H7 (cell line): ENCODE data around the gene POLR3E. TPM values are rescaled to one million over a fixed set of nuclear protein-coding genes. Genes with fewer than 3 reads are reported as not detected.

Experiments used
- DNase-seq: peaks from one replicate; pipeline ENCODE4 v3.0.0; 2012
- H3K27me3 ChIP-seq: 2 replicates; pipeline ENCODE4 v1.6.0; 2011; ENCODE audit warnings: mild to moderate bottlenecking, low read length; ENCODE audit not compliant: control insufficient read depth, insufficient read depth
- H3K36me3 ChIP-seq: replicated peaks from 2 replicates; pipeline ENCODE4 v1.5.1; 2011; ENCODE audit warnings: low read length; ENCODE audit not compliant: control insufficient read depth, insufficient read depth
- H3K4me3 ChIP-seq: 2 replicates; pipeline ENCODE4 v1.5.1; 2011; ENCODE audit warnings: low read depth, mild to moderate bottlenecking, control low read depth, low read length, moderate library complexity; ENCODE audit not compliant: insufficient read depth
- total RNA-seq: library from RNA; depleted of rRNA; stranded (reverse); fragments of >200 nt; shearing (Covaris generic); gene quantifications from 2 replicates; pipeline ENCODE4 v1.2.3, GENCODE V29; 2014

POLR3E gene
- total RNA-seq, 1 experiment from 2014 or later = 91.5 TPM

GRCh38 chr16:22274916-22275315, 22.3 kb upstream of the POLR3E start:
- no peak for DNase-seq
- peaks cover 10% of the 10 kb centered on the region for H3K36me3 ChIP-seq
- H3K27me3 ChIP-seq = no peaks in the 10 kb centered on the region
- H3K4me3 ChIP-seq = no peak overlapping the region

DNA sequence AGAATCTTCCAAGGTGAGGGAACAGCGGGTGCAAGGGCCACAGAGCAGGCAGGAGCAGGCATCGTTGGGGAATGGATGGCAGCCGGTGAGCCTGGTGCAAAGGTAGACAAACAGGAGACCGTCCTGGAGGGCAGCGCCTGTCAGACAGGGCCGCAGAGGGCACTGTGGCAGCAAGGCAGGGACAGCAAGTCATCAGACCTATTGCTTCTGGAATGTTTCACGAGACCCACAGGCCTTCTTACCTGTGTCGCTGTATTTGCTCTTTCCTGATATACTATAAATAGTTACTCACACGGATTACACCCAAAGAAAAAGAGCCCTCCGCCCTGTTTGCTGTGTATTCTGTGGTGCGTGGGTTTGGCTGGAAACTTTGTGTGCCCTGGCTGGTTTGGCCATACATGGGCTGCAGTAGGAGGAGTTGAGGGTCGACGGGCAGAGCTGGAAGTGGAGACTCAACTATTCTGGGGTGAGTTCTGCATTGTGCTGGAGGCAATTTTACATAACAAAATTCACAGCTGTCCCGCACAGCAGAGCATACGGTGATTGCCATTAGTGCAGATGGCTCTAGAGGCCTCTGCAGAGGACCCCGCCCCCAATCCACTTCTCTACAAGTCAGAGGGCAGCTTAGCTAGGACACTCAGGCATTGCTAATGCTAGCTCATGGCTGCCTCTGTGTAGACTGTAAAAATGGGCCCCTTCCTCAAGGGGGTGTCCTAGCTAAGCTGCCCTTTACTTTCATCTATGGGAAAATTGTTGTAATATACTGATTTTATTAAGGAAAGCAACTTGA, 18.6 kb upstream of the POLR3E start:
- Histone ChIP-seq H3K4me3 (no peak overlapping the region), H3K27me3 (no peaks in the 10 kb centered on the region), H3K36me3 (peaks cover 5% of the 10 kb centered on the region)
- peak; percentile 71 for DNase-seq

GRCh38 chr16:22282254-22282892, 14.8 kb upstream of the POLR3E start:
- no peak overlapping the region for H3K4me3 ChIP-seq
- H3K27me3 ChIP-seq = no peaks in the 10 kb centered on the region
- DNase-seq = no peak
- peaks cover 8% of the 10 kb centered on the region for H3K36me3 ChIP-seq

DNA sequence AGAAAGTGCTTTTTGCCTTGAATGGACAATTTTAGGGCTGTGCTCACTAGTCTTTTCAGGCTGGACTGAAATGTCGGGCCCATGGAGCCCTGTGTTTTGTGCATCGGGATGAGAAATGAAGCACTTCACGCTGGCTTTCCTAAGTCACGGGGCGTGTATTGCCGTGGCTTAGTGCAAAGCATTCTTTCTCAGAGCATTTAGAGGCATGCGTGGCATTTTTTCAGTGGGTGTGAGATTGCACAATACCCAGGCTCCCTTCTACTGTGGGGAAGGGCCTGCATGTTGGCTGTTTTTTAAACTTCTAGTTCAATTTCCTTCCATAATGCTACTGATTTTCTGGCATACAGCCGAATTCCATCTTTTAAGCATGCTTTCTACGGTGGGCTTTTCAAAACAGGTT, 12.6 kb upstream of the POLR3E start:
- Histone ChIP-seq H3K27me3 (no peaks in the 10 kb centered on the region), H3K36me3 (peaks cover 8% of the 10 kb centered on the region)
- no peak for DNase-seq

DNA sequence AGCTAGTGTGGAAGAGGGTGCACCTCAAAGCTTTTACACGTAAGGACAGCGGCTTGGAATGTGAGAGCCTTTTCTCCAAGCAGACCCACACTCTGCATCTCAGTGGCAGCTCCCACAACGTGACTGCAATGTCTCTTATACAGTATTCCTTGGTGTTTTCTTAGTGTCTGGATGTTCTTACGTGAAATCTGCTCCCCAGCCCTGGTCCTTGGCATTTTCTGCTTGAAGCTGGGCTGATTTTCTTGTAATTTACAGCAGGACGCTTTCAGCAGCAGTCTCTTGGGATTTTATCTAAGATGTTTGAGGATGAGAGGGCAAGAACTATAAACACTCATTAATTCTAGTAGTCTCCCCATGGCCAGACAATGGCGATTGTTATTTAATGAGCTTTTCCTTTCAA, 12.1 kb upstream of the POLR3E start:
- no peaks in the 10 kb centered on the region for H3K27me3 ChIP-seq
- no peak overlapping the region for H3K4me3 ChIP-seq
- DNase-seq = no peak
- peaks cover 8% of the 10 kb centered on the region for H3K36me3 ChIP-seq

More for the DNA sequence above, 12.6 kb upstream of the POLR3E start:
- no peak overlapping the region for H3K4me3 ChIP-seq

- H3K36me3 ChIP-seq = no peaks in the 10 kb centered on the region
- DNase-seq = no peak
- no peaks in the 10 kb centered on the region for H3K27me3 ChIP-seq
- no peak overlapping the region for H3K4me3 ChIP-seq
Observed at GRCh38 chr16:22291020-22291419, 6.2 kb upstream of the POLR3E start.

DNA sequence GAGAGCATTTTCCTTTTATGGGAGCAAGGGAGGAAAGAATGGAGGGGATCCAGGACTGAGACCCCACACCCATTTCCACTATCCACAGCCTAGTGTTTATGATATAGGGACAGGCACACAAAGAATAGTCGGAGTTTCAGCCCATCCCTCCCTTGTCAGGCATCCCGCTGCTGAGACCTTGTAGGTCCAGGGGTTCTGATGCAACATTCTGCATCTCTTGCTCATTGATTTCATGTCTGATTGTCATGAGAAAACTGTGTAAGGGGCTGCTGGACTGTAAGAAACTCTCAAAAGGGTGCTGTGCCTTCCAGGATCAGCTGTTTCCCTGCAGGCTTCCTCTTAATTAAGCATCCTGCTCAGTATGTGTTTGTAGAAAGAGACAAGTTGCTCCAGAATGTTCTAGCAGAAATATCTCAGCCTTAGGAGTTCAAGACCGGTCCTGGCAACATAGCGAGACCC, 5.3 kb upstream of the POLR3E start:
- no peak overlapping the region for H3K4me3 ChIP-seq
- no peak for DNase-seq

GRCh38 chr16:22292320-22292719, 4.9 kb upstream of the POLR3E start:
- H3K27me3 ChIP-seq = no peaks in the 10 kb centered on the region
- H3K36me3 ChIP-seq = no peaks in the 10 kb centered on the region
- H3K4me3 ChIP-seq = no peak overlapping the region
- DNase-seq = no peak

More for the DNA sequence above, 5.3 kb upstream of the POLR3E start:
- H3K27me3 ChIP-seq = no peaks in the 10 kb centered on the region
- H3K36me3 ChIP-seq = no peaks in the 10 kb centered on the region

GRCh38 chr16:22293137-22294106, 3.8 kb upstream of the POLR3E start:
- Histone ChIP-seq H3K27me3 (no peaks in the 10 kb centered on the region), H3K4me3 (no peak overlapping the region), H3K36me3 (no peaks in the 10 kb centered on the region)
- no peak for DNase-seq

- H3K4me3 ChIP-seq = peak overlapping the region; percentile 51
- no peaks in the 10 kb centered on the region for H3K36me3 ChIP-seq
- no peaks in the 10 kb centered on the region for H3K27me3 ChIP-seq
- DNase-seq = peak; percentile 71
Observed at GRCh38 chr16:22296225-22297113, 740 bp upstream of the POLR3E start.

- DNase-seq = peak; percentile 74
- Histone ChIP-seq H3K36me3 (peaks cover 9% of the 10 kb centered on the region), H3K4me3 (peak overlapping the region; percentile 96), H3K27me3 (no peaks in the 10 kb centered on the region)
Observed at GRCh38 chr16:22297871-22298733, 893 bp downstream of the POLR3E start.

DNA sequence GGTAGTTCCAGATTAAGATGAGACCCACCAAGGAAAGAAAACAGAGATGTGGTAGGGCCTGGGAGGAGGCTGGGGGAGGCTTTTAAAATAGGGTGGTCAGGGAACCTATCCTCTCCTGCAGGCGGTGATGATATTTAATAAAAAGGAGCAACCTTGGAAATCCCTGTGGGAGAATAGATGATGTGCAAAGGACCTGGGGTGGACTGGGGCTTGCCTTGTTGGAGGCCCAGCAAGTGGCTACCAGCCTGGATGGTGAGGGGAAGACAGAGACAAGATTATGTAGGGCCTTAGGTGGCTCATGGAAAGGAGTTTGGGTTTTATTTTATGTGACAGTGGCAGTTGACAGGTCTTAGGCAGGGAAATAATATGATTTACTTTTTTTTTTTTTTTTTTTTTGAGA, 1.8 kb downstream of the POLR3E start:
- DNase-seq = no peak
- Histone ChIP-seq H3K4me3 (no peak overlapping the region), H3K36me3 (peaks cover 9% of the 10 kb centered on the region), H3K27me3 (no peaks in the 10 kb centered on the region)
